ENCODE data around the gene EIF2A.

EIF2A gene

GRCh38 chr3:150631515-150632221 is 85.1 kb downstream of the EIF2A start:
- TF ChIP-seq GATA3 (IDR thresholded peaks at IDR 0.05; ENCODE audit: low read depth, low read length), result no peak
- no peak for TF ChIP-seq GATA2 (IDR thresholded peaks at IDR 0.05; ENCODE audit: low read depth, low read length)

- TF ChIP-seq GATA2 (IDR thresholded peaks at IDR 0.05; ENCODE audit: low read depth, low read length) (no peak), GATA3 (IDR thresholded peaks at IDR 0.05; ENCODE audit: low read depth, low read length) (no peak)
These were observed 88.5 kb downstream of the EIF2A start for GRCh38 chr3:150635076-150635475.

- no peak for TF ChIP-seq GATA3 (IDR thresholded peaks at IDR 0.05; ENCODE audit: low read depth, low read length)
- TF ChIP-seq GATA2 (IDR thresholded peaks at IDR 0.05; ENCODE audit: low read depth, low read length), result no peak
These were observed 88.9 kb downstream of the EIF2A start for GRCh38 chr3:150635526-150635925.
